Fibroblast of lung (primary cell): ENCODE data around the gene PGD. TPM values are rescaled to one million over a fixed set of nuclear protein-coding genes. Genes with fewer than 3 reads are reported as not detected.

Source experiments
- DNase-seq, 2 donors: peaks; one replicate each; pipeline versions ENCODE4 v3.0.0 to v3.0.0-alpha.2; 2010; ENCODE audit warnings: low read depth in 2 of 2
- H2AFZ ChIP-seq: 2 replicates; pipeline ENCODE4 v1.5.1; 2012; ENCODE audit warnings: low read length, control low read depth, inconsistent platforms
- H3K27ac ChIP-seq: 2 replicates; pipeline ENCODE4 v1.5.1; 2011; ENCODE audit warnings: low read length, control low read depth; ENCODE audit not compliant: insufficient read depth
- H3K27me3 ChIP-seq: 2 replicates; pipeline ENCODE4 v1.5.1; 2011; ENCODE audit warnings: mild to moderate bottlenecking, low read length; ENCODE audit not compliant: control insufficient read depth, insufficient read depth
- H3K36me3 ChIP-seq: 2 replicates; pipeline ENCODE4 v1.5.1; 2011; ENCODE audit warnings: low read length; ENCODE audit not compliant: control insufficient read depth, insufficient read depth
- H3K4me1 ChIP-seq: 2 replicates; pipeline ENCODE4 v1.5.1; 2011; ENCODE audit warnings: low read length; ENCODE audit not compliant: control insufficient read depth, insufficient read depth; ENCODE audit errors: extremely low read depth
- H3K4me2 ChIP-seq: 2 replicates; pipeline ENCODE4 v1.5.1; 2011; ENCODE audit warnings: low read length, control low read depth; ENCODE audit not compliant: insufficient read depth; ENCODE audit errors: extremely low read depth
- H3K4me3 ChIP-seq, 4 experiments: fragments of 200-600 bp in 1 of 4; sonication (generic) in 1 of 4; replicated peaks in 1 of 4; 2 replicates each; pipeline ENCODE4 v1.5.1; 2011 to 2016; ENCODE audit warnings: low read length in 4 of 4, low read depth in 3 of 4, mild to moderate bottlenecking in 3 of 4, control low read depth in 2 of 4, inconsistent platforms in 1 of 4, mixed read lengths in 1 of 4; ENCODE audit not compliant: insufficient read depth in 1 of 4; ENCODE audit errors: control extremely low read depth in 1 of 4
- H3K79me2 ChIP-seq: 2 replicates; pipeline ENCODE4 v1.5.1; 2012; ENCODE audit warnings: mild to moderate bottlenecking, low read length, inconsistent platforms; ENCODE audit not compliant: control insufficient read depth, insufficient read depth
- H3K9ac ChIP-seq: 2 replicates; pipeline ENCODE4 v1.5.1; 2011; ENCODE audit warnings: mild to moderate bottlenecking, low read length, control low read depth; ENCODE audit not compliant: insufficient read depth
- H3K9me3 ChIP-seq: 2 replicates; pipeline ENCODE4 v1.5.1; 2012; ENCODE audit warnings: low read depth, low read length; ENCODE audit not compliant: control insufficient read depth, insufficient read depth
- H4K20me1 ChIP-seq: 2 replicates; pipeline ENCODE4 v1.5.1; 2011; ENCODE audit warnings: low read length; ENCODE audit not compliant: control insufficient read depth, insufficient read depth; ENCODE audit errors: extremely low read depth
- EZH2 ChIP-seq: IDR thresholded peaks from 2 replicates; pipeline ENCODE4 v1.5.1; 2012; ENCODE audit warnings: low read length, control low read depth, mild to moderate bottlenecking; ENCODE audit errors: missing control alignments
- polyA plus RNA-seq, 2 donors: library from polyadenylated mRNA; depleted of rRNA in 1 of 2; stranded (reverse) in 1 of 2; unstranded in 1 of 2; fragments of >200 nt; gene quantifications; 2 replicates each; pipeline ENCODE4 v1.2.1, GENCODE V29; 2011 to 2012; ENCODE audit warnings: missing spikeins in 1 of 2
- total RNA-seq: library from RNA; depleted of rRNA; stranded (reverse); fragments of >200 nt; gene quantifications from 2 replicates; pipeline ENCODE4 v1.2.1, GENCODE V29; 2014
- TF ChIP-seq, protein P1 (sequence below), 2 donors: IDR thresholded peaks in 1 of 2; conservative IDR thresholded peaks in 1 of 2; 1 replicate in 1 of 2; 2 replicates in 1 of 2; pipeline ENCODE4 v1.5.1; 2011 to 2012; ENCODE audit warnings: low read length in 2 of 2, control low read depth in 1 of 2, inconsistent platforms in 1 of 2, low read depth in 1 of 2, mild to moderate bottlenecking in 1 of 2

Gene PGD
- total and polyA plus RNA-seq, 2 donors (not counting 1 experiment from before 2014, with no cell fraction given): 121 to 135 TPM

DNA sequence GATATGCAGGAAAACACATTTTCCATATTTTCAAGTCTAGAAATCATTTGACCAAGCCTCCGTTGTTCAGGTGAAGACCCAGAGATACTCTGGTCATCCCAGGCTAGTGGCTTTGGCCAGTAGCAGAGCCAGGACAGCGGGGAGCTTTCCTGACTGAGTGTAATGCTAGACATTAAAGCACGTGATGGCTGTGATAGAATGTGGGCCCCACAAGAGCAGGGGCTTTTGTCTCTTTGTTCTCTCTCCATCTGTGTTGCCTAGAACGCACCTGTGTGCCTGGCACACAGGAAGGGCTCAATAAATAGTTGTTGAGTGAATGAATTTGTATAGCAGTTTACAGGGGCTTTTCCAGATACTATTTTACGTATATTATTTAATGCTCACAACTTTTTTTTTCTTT, 41.9 kb downstream of the PGD start:
- H3K27me3 ChIP-seq: no peaks in the 10 kb centered on the region
- H3K79me2 ChIP-seq: no peaks in the 10 kb centered on the region
- H4K20me1 ChIP-seq: no peaks in the 10 kb centered on the region
- DNase-seq: no peak
- H3K27ac ChIP-seq: no peak overlapping the region
- H3K4me1 ChIP-seq: no peaks in the 10 kb centered on the region
- H3K9me3 ChIP-seq: no peaks in the 10 kb centered on the region
- H3K36me3 ChIP-seq: no peaks in the 10 kb centered on the region
- TF ChIP-seq EZH2: no peak
- TF ChIP-seq, protein P1, sequence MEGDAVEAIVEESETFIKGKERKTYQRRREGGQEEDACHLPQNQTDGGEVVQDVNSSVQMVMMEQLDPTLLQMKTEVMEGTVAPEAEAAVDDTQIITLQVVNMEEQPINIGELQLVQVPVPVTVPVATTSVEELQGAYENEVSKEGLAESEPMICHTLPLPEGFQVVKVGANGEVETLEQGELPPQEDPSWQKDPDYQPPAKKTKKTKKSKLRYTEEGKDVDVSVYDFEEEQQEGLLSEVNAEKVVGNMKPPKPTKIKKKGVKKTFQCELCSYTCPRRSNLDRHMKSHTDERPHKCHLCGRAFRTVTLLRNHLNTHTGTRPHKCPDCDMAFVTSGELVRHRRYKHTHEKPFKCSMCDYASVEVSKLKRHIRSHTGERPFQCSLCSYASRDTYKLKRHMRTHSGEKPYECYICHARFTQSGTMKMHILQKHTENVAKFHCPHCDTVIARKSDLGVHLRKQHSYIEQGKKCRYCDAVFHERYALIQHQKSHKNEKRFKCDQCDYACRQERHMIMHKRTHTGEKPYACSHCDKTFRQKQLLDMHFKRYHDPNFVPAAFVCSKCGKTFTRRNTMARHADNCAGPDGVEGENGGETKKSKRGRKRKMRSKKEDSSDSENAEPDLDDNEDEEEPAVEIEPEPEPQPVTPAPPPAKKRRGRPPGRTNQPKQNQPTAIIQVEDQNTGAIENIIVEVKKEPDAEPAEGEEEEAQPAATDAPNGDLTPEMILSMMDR (conservative IDR thresholded peaks at IDR 0.05 in 1 of 2, IDR thresholded peaks at IDR 0.05 in 1 of 2; ENCODE audit: low read depth in 1 of 2, low read length in 2 of 2): no peak
- H3K9ac ChIP-seq: no peak overlapping the region
- H2AFZ ChIP-seq: no peak overlapping the region
- H3K4me2 ChIP-seq: no peak overlapping the region
- no peak overlapping the region for H3K4me3 ChIP-seq

DNA sequence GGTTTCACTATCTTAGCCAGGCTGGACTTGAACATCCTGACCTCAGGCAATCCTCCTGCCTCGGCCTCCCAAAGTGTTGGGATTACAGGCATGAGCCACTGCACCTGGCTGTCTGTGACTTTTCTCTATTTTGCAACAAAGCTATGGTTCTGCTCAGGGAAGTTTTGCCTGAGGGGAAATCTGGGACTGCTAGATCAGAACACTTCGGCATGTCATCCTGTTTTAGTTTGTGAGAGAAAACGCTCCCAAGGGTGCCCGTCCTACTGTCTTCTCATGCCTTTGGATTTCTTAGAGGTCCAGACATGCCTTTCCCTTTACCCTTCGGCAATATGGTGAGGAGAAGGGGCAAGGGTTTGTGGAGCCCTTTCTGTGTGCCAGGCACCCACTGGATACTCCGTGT, 45.4 kb downstream of the PGD start:
- Histone ChIP-seq H3K4me1 (no peaks in the 10 kb centered on the region), H2AFZ (no peak overlapping the region), H3K4me3 (no peak overlapping the region), H4K20me1 (no peaks in the 10 kb centered on the region), H3K79me2 (no peaks in the 10 kb centered on the region), H3K9ac (no peak overlapping the region), H3K27me3 (no peaks in the 10 kb centered on the region), H3K9me3 (no peaks in the 10 kb centered on the region), H3K27ac (no peak overlapping the region), H3K4me2 (no peak overlapping the region), H3K36me3 (no peaks in the 10 kb centered on the region)
- no peak for TF ChIP-seq EZH2
- TF ChIP-seq, protein P1 (conservative IDR thresholded peaks at IDR 0.05 in 1 of 2, IDR thresholded peaks at IDR 0.05 in 1 of 2; ENCODE audit: low read depth in 1 of 2, low read length in 2 of 2): no peak
- DNase-seq: no peak

DNA sequence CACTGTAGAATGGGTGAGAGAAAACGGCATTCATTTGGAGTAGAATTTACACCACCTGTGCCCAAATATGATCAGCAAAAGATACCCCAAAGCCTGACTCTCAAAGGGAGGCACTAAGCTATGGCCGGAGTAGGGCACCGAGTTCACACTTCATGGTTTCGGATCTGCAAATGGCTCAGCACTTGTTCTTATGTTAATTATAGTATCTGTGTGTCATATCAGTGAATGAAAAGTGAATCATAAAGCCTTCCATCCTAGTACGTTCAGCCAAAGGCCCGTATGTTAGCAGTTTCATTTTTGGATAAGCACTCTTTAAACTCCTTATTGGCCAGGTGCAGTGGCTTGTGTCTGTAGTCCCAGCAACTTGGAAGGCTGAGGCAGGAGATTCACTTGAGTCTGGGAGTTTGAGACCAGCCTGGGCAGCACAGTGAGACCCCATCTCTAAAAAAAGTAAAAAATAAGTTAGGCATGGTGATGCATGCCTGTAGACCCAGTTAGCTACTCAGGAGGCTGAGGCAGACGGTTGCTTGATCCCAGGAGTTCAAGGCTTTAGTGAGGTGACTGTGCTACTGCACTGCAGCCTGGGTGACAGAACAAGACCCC, 46.0 kb downstream of the PGD start:
- no peak overlapping the region for H2AFZ ChIP-seq
- no peak for DNase-seq
- no peaks in the 10 kb centered on the region for H3K9me3 ChIP-seq
- H3K9ac ChIP-seq: no peak overlapping the region
- H3K27me3 ChIP-seq: no peaks in the 10 kb centered on the region
- H3K79me2 ChIP-seq: no peaks in the 10 kb centered on the region
- TF ChIP-seq, protein P1 (conservative IDR thresholded peaks at IDR 0.05 in 1 of 2, IDR thresholded peaks at IDR 0.05 in 1 of 2; ENCODE audit: low read depth in 1 of 2, low read length in 2 of 2): no peak
- no peak for TF ChIP-seq EZH2
- no peaks in the 10 kb centered on the region for H3K36me3 ChIP-seq
- H3K4me3 ChIP-seq: no peak overlapping the region
- H4K20me1 ChIP-seq: no peaks in the 10 kb centered on the region
- no peak overlapping the region for H3K27ac ChIP-seq
- H3K4me2 ChIP-seq: no peak overlapping the region
- H3K4me1 ChIP-seq: no peaks in the 10 kb centered on the region
